ENCODE data around the gene ZBTB7C.
A peak's percentile ranks its signal among the peaks of the same experiment; 100 is the strongest.

The ZBTB7C gene

GRCh38 chr18:48048251-48048650, 360.9 kb downstream of the ZBTB7C start:
- no peak for DNase-seq

GRCh38 chr18:48046843-48047242, 362.3 kb downstream of the ZBTB7C start:
- DNase-seq = no peak

GRCh38 chr18:48045744-48046143, 363.4 kb downstream of the ZBTB7C start:
- no peak for DNase-seq

GRCh38 chr18:48044944-48045343, 364.2 kb downstream of the ZBTB7C start:
- no peak for DNase-seq

- no peak for DNase-seq
These were observed 366.0 kb downstream of the ZBTB7C start for GRCh38 chr18:48043166-48043565.

GRCh38 chr18:48042431-48042830, 366.8 kb downstream of the ZBTB7C start:
- DNase-seq = no peak

GRCh38 chr18:48040457-48041110, 368.6 kb downstream of the ZBTB7C start:
- no peak for DNase-seq

- no peak for DNase-seq
These were observed 369.4 kb downstream of the ZBTB7C start for GRCh38 chr18:48039769-48040215.

- DNase-seq = no peak
These were observed 370.5 kb downstream of the ZBTB7C start for GRCh38 chr18:48038636-48039035.

GRCh38 chr18:48037481-48038271, 371.5 kb downstream of the ZBTB7C start:
- DNase-seq = peak in 1 of 2 donors; percentile 4

- DNase-seq = peak in 1 of 2 donors; percentile 5
These were observed 372.4 kb downstream of the ZBTB7C start for GRCh38 chr18:48036641-48037421.

- DNase-seq = peak in 1 of 2 donors; percentile 8
These were observed 373.0 kb downstream of the ZBTB7C start for GRCh38 chr18:48036226-48036625.

- DNase-seq = peak in 1 of 2 donors; percentile 2
These were observed 373.7 kb downstream of the ZBTB7C start for GRCh38 chr18:48035556-48035860.

- peak in 1 of 2 donors; percentile 5 for DNase-seq
These were observed 374.3 kb downstream of the ZBTB7C start for GRCh38 chr18:48034651-48035555.

- DNase-seq = peak in 1 of 2 donors; percentile 7
These were observed 375.2 kb downstream of the ZBTB7C start for GRCh38 chr18:48033790-48034650.

- DNase-seq = no peak
These were observed 376.1 kb downstream of the ZBTB7C start for GRCh38 chr18:48032876-48033789.

- no peak for DNase-seq
These were observed 377.5 kb downstream of the ZBTB7C start for GRCh38 chr18:48031641-48032040.

- DNase-seq = no peak
These were observed 378.3 kb downstream of the ZBTB7C start for GRCh38 chr18:48030616-48031480.

GRCh38 chr18:48029296-48029986, 379.7 kb downstream of the ZBTB7C start:
- DNase-seq = no peak
